ENCODE results near the gene CTNND1.

GRCh38 chr11:57751176-57751575 is 10.4 kb upstream of the CTNND1 start:
- TF ChIP-seq, protein P1, sequence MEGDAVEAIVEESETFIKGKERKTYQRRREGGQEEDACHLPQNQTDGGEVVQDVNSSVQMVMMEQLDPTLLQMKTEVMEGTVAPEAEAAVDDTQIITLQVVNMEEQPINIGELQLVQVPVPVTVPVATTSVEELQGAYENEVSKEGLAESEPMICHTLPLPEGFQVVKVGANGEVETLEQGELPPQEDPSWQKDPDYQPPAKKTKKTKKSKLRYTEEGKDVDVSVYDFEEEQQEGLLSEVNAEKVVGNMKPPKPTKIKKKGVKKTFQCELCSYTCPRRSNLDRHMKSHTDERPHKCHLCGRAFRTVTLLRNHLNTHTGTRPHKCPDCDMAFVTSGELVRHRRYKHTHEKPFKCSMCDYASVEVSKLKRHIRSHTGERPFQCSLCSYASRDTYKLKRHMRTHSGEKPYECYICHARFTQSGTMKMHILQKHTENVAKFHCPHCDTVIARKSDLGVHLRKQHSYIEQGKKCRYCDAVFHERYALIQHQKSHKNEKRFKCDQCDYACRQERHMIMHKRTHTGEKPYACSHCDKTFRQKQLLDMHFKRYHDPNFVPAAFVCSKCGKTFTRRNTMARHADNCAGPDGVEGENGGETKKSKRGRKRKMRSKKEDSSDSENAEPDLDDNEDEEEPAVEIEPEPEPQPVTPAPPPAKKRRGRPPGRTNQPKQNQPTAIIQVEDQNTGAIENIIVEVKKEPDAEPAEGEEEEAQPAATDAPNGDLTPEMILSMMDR (IDR thresholded peaks at IDR 0.05; ENCODE audit: poor library complexity, severe bottlenecking): no peak
- TF ChIP-seq SMC3 (conservative IDR thresholded peaks at IDR 0.05; ENCODE audit: poor library complexity) (no peak), TAF1 (IDR thresholded peaks at IDR 0.05; ENCODE audit: low read depth) (no peak), EP300 (conservative IDR thresholded peaks at IDR 0.05; ENCODE audit: poor library complexity, severe bottlenecking) (no peak), RAD21 (conservative IDR thresholded peaks at IDR 0.05) (no peak), POLR2AphosphoS5 (IDR thresholded peaks at IDR 0.05) (no peak), MXI1 (conservative IDR thresholded peaks at IDR 0.05; ENCODE audit: poor library complexity, severe bottlenecking) (no peak)

Measured in neural cell (in vitro differentiated cells).